ENCODE measurements around the gene SYTL2. TPM values are rescaled to one million over a fixed set of nuclear protein-coding genes. Genes with fewer than 3 reads are reported as not detected.

Gene SYTL2
- total RNA-seq, 4 donors from 2014 or later = 21.9 to 71.2 (median 28.8) TPM

GRCh38 chr11:85709941-85710702 is 100.8 kb downstream of the SYTL2 start:
- H3K27ac ChIP-seq = no peak overlapping the region
- peaks cover 0 to 5% (median 0%) of the 10 kb centered on the region in 3 donors for H3K36me3 ChIP-seq
- DNase-seq (ENCODE audit: low spot score in 2 of 2) = no peak
- TF ChIP-seq POLR2A (IDR thresholded peaks at IDR 0.05) (no peak), EP300 (IDR thresholded peaks at IDR 0.05) (no peak), CTCF (IDR thresholded peaks at IDR 0.05) (no peak)
- H3K4me1 ChIP-seq = no peaks in the 10 kb centered on the region
- H3K27me3 ChIP-seq = no peaks in the 10 kb centered on the region
- no peak overlapping the region for H3K4me3 ChIP-seq
- no peaks in the 10 kb centered on the region for H3K9me3 ChIP-seq
- WGBS, 2 donors = 88 to 91% methylated on average over 5 of the region's 5 CpGs

- no peaks in the 10 kb centered on the region for H3K4me1 ChIP-seq
- no peak overlapping the region for H3K4me3 ChIP-seq
- H3K9me3 ChIP-seq = no peaks in the 10 kb centered on the region
- no peak for DNase-seq (ENCODE audit: low spot score in 2 of 2)
- TF ChIP-seq POLR2A (IDR thresholded peaks at IDR 0.05) (no peak), CTCF (IDR thresholded peaks at IDR 0.05) (no peak), EP300 (IDR thresholded peaks at IDR 0.05) (no peak)
- peaks cover 0 to 11% (median 0%) of the 10 kb centered on the region in 3 donors for H3K36me3 ChIP-seq
- no peak overlapping the region for H3K27ac ChIP-seq
- no peaks in the 10 kb centered on the region for H3K27me3 ChIP-seq
These were observed 105.1 kb downstream of the SYTL2 start for GRCh38 chr11:85705800-85706199.

DNA sequence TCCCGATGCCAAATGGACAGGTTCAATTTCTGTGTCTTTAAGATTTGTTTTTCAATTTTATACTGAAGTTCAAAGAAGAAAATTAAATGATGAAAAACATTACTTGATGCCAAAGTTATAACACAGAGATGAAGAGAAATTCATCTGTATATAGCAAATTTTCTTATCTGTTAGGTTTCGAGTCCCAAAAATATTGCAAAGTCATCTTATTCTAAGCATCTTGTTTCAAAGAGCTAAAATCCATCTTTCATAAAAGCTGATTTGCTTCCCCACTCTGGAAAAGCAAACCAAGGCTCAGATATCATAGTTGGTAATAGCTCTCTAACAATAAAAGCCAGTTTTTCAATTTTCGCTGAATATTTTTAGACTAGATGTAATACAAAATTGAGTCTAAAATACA is 106.0 kb downstream of the SYTL2 start:
- TF ChIP-seq CTCF (IDR thresholded peaks at IDR 0.05) (no peak), EP300 (IDR thresholded peaks at IDR 0.05) (no peak), POLR2A (IDR thresholded peaks at IDR 0.05) (no peak)
- Histone ChIP-seq H3K36me3 (peaks cover 0 to 8% (median 0%) of the 10 kb centered on the region in 3 donors), H3K27me3 (no peaks in the 10 kb centered on the region), H3K9me3 (no peaks in the 10 kb centered on the region), H3K4me3 (no peak overlapping the region), H3K4me1 (no peaks in the 10 kb centered on the region), H3K27ac (no peak overlapping the region)
- DNase-seq (ENCODE audit: low spot score in 2 of 2) = no peak
- WGBS, 2 donors = 94 to 97% methylated on average over 3 of the region's 3 CpGs

- Histone ChIP-seq H3K27ac (no peak overlapping the region), H3K4me1 (no peaks in the 10 kb centered on the region), H3K27me3 (no peaks in the 10 kb centered on the region), H3K4me3 (no peak overlapping the region), H3K36me3 (peaks cover 0 to 14% (median 0%) of the 10 kb centered on the region in 3 donors), H3K9me3 (no peaks in the 10 kb centered on the region)
- no peak for DNase-seq (ENCODE audit: low spot score in 2 of 2)
- no peak for TF ChIP-seq POLR2A (IDR thresholded peaks at IDR 0.05)
- TF ChIP-seq EP300 (IDR thresholded peaks at IDR 0.05) = no peak
- no peak for TF ChIP-seq CTCF (IDR thresholded peaks at IDR 0.05)
- WGBS, 2 donors = 84 to 85% methylated on average over 2 of the region's 2 CpGs
These were observed 110.8 kb downstream of the SYTL2 start for GRCh38 chr11:85699957-85700741.

- WGBS, 2 donors = 78 to 91% methylated on average over 1 of the region's 1 CpG
- no peak overlapping the region for H3K27ac ChIP-seq
- TF ChIP-seq CTCF (IDR thresholded peaks at IDR 0.05) (no peak), EP300 (IDR thresholded peaks at IDR 0.05) (no peak), POLR2A (IDR thresholded peaks at IDR 0.05) (no peak)
- H3K27me3 ChIP-seq = no peaks in the 10 kb centered on the region
- DNase-seq (ENCODE audit: low spot score in 2 of 2) = no peak
- H3K4me1 ChIP-seq = no peaks in the 10 kb centered on the region
- no peak overlapping the region for H3K4me3 ChIP-seq
- H3K9me3 ChIP-seq = no peaks in the 10 kb centered on the region
- H3K36me3 ChIP-seq = peaks cover 0 to 15% (median 0%) of the 10 kb centered on the region in 3 donors
These were observed 112.7 kb downstream of the SYTL2 start for GRCh38 chr11:85698195-85698594.

All from tibial nerve (tissue), 4 donors.